Central memory CD4-positive, alpha-beta T cell (primary cell): ENCODE measurements around the gene ELMO1.

Source experiments
- DNase-seq: peaks from one replicate; pipeline ENCODE4 v3.0.0; 2022

Gene ELMO1

GRCh38 chr7:36937754-36938563, 510.7 kb downstream of the ELMO1 start:
- DNase-seq, result peak; percentile 61

GRCh38 chr7:36931892-36932291, 516.8 kb downstream of the ELMO1 start:
- no peak for DNase-seq

GRCh38 chr7:36929791-36930190, 518.9 kb downstream of the ELMO1 start:
- DNase-seq, result no peak

- no peak for DNase-seq
These were observed 519.9 kb downstream of the ELMO1 start for GRCh38 chr7:36928718-36929117.

- DNase-seq, result no peak
These were observed 520.4 kb downstream of the ELMO1 start for GRCh38 chr7:36928311-36928710.

- DNase-seq, result no peak
These were observed 523.0 kb downstream of the ELMO1 start for GRCh38 chr7:36925691-36926090.

- DNase-seq, result no peak
These were observed 523.5 kb downstream of the ELMO1 start for GRCh38 chr7:36925207-36925606.

- DNase-seq, result no peak
These were observed 524.7 kb downstream of the ELMO1 start for GRCh38 chr7:36923943-36924436.

- no peak for DNase-seq
These were observed 525.5 kb downstream of the ELMO1 start for GRCh38 chr7:36923185-36923584.

- no peak for DNase-seq
These were observed 528.2 kb downstream of the ELMO1 start for GRCh38 chr7:36920433-36920832.

- DNase-seq, result no peak
These were observed 528.9 kb downstream of the ELMO1 start for GRCh38 chr7:36919738-36920137.

GRCh38 chr7:36918591-36918990, 530.1 kb downstream of the ELMO1 start:
- no peak for DNase-seq

GRCh38 chr7:36916619-36917018, 532.0 kb downstream of the ELMO1 start:
- DNase-seq, result no peak

- DNase-seq, result no peak
These were observed 532.5 kb downstream of the ELMO1 start for GRCh38 chr7:36916116-36916515.

GRCh38 chr7:36911788-36912187, 536.9 kb downstream of the ELMO1 start:
- DNase-seq, result no peak

GRCh38 chr7:36910859-36911258, 537.8 kb downstream of the ELMO1 start:
- no peak for DNase-seq

GRCh38 chr7:36910401-36910800, 538.3 kb downstream of the ELMO1 start:
- DNase-seq, result no peak

- no peak for DNase-seq
These were observed 541.6 kb downstream of the ELMO1 start for GRCh38 chr7:36906956-36907635.

GRCh38 chr7:36906448-36906847, 542.2 kb downstream of the ELMO1 start:
- DNase-seq, result no peak

GRCh38 chr7:36905841-36906240, 542.8 kb downstream of the ELMO1 start:
- no peak for DNase-seq

- DNase-seq, result no peak
These were observed 543.9 kb downstream of the ELMO1 start for GRCh38 chr7:36904802-36905201.

- DNase-seq, result no peak
These were observed 544.6 kb downstream of the ELMO1 start for GRCh38 chr7:36904101-36904500.

- DNase-seq, result no peak
These were observed 547.5 kb downstream of the ELMO1 start for GRCh38 chr7:36900988-36901710.

GRCh38 chr7:36898186-36898585, 550.5 kb downstream of the ELMO1 start:
- no peak for DNase-seq
